ENCODE measurements around the gene HMCN1.

DNA sequence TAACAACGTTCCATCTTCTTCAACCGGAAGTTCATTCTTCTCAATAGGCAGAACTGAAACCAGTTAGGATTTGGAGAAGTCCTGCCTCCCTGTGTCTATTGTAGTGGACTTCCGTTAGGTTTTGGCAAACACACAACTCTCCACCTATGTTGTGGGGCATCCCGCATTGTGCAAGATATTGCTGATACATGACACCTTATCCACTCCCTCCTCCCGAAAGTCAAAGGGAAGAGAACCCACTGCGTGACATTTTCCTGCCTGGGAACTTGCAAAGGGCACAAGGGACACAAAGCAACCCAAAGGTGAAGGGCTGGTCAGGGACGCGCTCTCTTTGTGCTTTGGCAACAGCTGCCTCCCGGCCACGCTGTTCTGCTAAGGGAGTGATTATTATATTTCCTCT, 476.1 kb downstream of the HMCN1 start:
- TF ChIP-seq, protein P1, sequence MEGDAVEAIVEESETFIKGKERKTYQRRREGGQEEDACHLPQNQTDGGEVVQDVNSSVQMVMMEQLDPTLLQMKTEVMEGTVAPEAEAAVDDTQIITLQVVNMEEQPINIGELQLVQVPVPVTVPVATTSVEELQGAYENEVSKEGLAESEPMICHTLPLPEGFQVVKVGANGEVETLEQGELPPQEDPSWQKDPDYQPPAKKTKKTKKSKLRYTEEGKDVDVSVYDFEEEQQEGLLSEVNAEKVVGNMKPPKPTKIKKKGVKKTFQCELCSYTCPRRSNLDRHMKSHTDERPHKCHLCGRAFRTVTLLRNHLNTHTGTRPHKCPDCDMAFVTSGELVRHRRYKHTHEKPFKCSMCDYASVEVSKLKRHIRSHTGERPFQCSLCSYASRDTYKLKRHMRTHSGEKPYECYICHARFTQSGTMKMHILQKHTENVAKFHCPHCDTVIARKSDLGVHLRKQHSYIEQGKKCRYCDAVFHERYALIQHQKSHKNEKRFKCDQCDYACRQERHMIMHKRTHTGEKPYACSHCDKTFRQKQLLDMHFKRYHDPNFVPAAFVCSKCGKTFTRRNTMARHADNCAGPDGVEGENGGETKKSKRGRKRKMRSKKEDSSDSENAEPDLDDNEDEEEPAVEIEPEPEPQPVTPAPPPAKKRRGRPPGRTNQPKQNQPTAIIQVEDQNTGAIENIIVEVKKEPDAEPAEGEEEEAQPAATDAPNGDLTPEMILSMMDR (IDR thresholded peaks at IDR 0.05; ENCODE audit: insufficient read depth, low read length, poor library complexity, severe bottlenecking) = no peak
- TF ChIP-seq EZH2phosphoT487 (conservative IDR thresholded peaks at IDR 0.05; ENCODE audit: low read length) = no peak
